ENCODE measurements around the gene NEURL1.

NEURL1 gene

DNA sequence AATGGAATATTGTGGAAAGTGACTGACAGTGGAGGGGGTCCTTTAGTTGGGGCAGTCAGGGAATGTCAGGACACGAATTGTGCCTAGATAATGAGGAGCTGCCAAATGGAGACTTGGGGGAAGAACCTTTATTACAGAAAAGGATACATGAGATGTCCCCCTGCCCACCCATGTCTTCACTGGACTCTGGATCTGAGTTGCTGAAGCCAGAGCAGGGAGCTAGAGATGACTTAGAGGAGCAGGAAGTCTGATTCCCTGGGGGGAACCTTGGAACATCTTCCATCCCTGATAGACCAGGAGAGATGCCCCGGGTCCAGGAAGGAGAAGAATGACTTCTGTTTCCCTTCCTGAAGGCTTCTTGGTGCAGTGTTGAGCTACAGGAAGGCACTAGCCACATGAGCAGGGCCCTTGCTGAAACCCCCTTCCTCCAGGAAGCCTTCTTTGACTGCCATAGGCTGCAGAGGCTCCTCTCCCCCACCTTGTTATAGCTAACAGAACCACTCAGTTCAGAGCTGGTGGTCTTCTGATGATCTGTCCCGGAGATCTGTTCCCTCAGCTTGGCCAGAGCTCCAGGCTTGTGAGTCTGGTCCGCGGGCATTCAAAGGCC lies 747 bp upstream of the NEURL1 start:
- Histone ChIP-seq H3K27ac (ENCODE audit: low read depth in 2 of 2, low read length in 2 of 2) (no peak overlapping the region), H3K27me3 (ENCODE audit: control insufficient read depth in 2 of 2, insufficient read depth in 2 of 2, low read length in 2 of 2) (peaks cover 23 to 25% of the 10 kb centered on the region in 2 donors)

DNA sequence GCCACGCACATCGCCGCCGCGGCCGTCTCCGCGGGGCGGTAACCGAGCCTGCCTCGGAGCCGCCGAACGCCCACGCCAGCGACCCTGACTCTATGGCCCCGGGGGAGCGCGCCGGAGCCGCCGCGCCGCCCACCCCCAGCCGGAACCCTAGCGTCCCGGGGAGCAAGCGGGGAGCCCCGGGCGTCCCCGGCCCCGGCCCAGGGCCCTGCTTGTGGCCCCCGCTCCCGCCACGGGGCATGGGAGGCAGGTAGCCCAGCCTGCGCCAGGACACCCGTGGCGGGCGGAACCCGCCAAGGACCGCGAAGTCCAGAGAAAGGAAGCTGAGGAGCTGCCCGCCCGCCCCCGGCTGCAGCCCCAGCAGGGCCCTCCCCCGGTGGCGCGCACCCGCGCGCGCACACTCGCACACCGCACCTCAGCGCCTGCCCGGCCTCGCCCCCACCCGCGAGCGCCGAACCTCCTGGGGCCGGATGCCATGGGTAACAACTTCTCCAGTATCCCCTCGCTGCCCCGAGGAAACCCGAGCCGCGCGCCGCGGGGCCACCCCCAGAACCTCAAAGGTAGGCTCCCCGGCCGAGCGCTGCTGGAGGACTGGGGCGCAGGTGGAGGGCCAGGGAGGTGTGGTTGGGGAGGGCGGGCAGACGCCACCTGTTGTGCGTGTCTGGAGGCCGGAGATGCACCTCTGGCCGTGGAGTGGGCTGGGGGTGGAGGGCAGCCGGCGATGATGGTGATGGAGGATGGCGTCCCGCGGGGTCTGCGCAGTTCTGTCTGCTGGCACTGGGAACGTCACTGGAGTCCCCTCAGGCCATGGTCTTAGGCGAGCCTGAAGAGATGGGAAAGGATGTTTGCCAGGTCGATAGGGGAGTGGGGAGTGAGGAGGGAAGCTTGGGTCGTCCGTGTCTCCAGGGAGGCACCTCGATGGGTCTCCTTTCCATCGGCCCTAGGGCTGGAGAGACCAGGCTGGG lies 692 bp downstream of the NEURL1 start:
- no peak overlapping the region for H3K27ac ChIP-seq (ENCODE audit: low read depth in 2 of 2, low read length in 2 of 2)
- no peaks in the 10 kb centered on the region for H3K9me3 ChIP-seq (ENCODE audit: control insufficient read depth in 2 of 2, low read length in 2 of 2)
- H3K4me1 ChIP-seq (ENCODE audit: control insufficient read depth in 2 of 2, insufficient read depth in 2 of 2, low read length in 2 of 2): peaks cover 5 to 7% of the 10 kb centered on the region in 2 donors
- peak overlapping the region; percentile 53 to 54 for H3K4me3 ChIP-seq (ENCODE audit: low read length in 2 of 2)
- H3K36me3 ChIP-seq (ENCODE audit: control insufficient read depth in 2 of 2, insufficient read depth in 2 of 2, low read length in 2 of 2): no peaks in the 10 kb centered on the region
- peaks cover 23 to 25% of the 10 kb centered on the region in 2 donors for H3K27me3 ChIP-seq (ENCODE audit: control insufficient read depth in 2 of 2, insufficient read depth in 2 of 2, low read length in 2 of 2)
- H3K9ac ChIP-seq (ENCODE audit: low read depth in 1 of 2, low read length in 2 of 2): peak overlapping the region in 1 of 2 donors; percentile 41

More for the DNA sequence above, 747 bp upstream of the NEURL1 start:
- Histone ChIP-seq H3K4me3 (ENCODE audit: low read length in 2 of 2) (no peak overlapping the region), H3K9ac (ENCODE audit: low read depth in 1 of 2, low read length in 2 of 2) (no peak overlapping the region), H3K36me3 (ENCODE audit: control insufficient read depth in 2 of 2, insufficient read depth in 2 of 2, low read length in 2 of 2) (no peaks in the 10 kb centered on the region), H3K4me1 (ENCODE audit: control insufficient read depth in 2 of 2, insufficient read depth in 2 of 2, low read length in 2 of 2) (peaks cover 5 to 7% of the 10 kb centered on the region in 2 donors), H3K9me3 (ENCODE audit: control insufficient read depth in 2 of 2, low read length in 2 of 2) (no peaks in the 10 kb centered on the region)

DNA sequence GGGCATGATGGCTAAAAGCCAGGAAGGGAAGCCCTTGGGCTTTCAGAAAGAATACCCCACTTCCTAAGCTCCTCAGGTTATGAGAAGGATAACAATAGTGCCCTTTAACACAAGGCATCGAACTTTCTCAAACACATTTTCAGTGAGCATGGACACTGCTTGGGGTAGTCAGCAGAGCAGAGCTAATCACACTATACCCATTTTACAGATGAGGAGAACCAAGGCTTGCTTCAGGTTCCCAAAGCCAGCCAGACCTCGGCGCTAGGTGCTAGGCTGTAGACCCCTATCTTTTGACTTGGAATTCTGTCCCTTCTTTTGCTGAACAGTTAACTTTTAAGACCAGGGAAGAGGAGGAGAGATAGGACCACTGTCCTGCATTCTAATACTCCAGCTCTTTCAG lies 1.8 kb downstream of the NEURL1 start:
- Histone ChIP-seq H3K4me3 (ENCODE audit: low read length in 2 of 2) (no peak overlapping the region), H3K27me3 (ENCODE audit: control insufficient read depth in 2 of 2, insufficient read depth in 2 of 2, low read length in 2 of 2) (peaks cover 23 to 25% of the 10 kb centered on the region in 2 donors), H3K4me1 (ENCODE audit: control insufficient read depth in 2 of 2, insufficient read depth in 2 of 2, low read length in 2 of 2) (peaks cover 5 to 7% of the 10 kb centered on the region in 2 donors), H3K9ac (ENCODE audit: low read depth in 1 of 2, low read length in 2 of 2) (no peak overlapping the region), H3K27ac (ENCODE audit: low read depth in 2 of 2, low read length in 2 of 2) (no peak overlapping the region), H3K36me3 (ENCODE audit: control insufficient read depth in 2 of 2, insufficient read depth in 2 of 2, low read length in 2 of 2) (no peaks in the 10 kb centered on the region), H3K9me3 (ENCODE audit: control insufficient read depth in 2 of 2, low read length in 2 of 2) (no peaks in the 10 kb centered on the region)

GRCh38 chr10:103497161-103497915 lies 3.8 kb downstream of the NEURL1 start:
- H3K4me3 ChIP-seq (ENCODE audit: low read length in 2 of 2): no peak overlapping the region
- no peaks in the 10 kb centered on the region for H3K36me3 ChIP-seq (ENCODE audit: control insufficient read depth in 2 of 2, insufficient read depth in 2 of 2, low read length in 2 of 2)
- H3K27ac ChIP-seq (ENCODE audit: low read depth in 2 of 2, low read length in 2 of 2): no peak overlapping the region
- H3K9me3 ChIP-seq (ENCODE audit: control insufficient read depth in 2 of 2, low read length in 2 of 2): no peaks in the 10 kb centered on the region
- no peak overlapping the region for H3K9ac ChIP-seq (ENCODE audit: low read depth in 1 of 2, low read length in 2 of 2)
- peaks cover 20% of the 10 kb centered on the region in 2 donors for H3K27me3 ChIP-seq (ENCODE audit: control insufficient read depth in 2 of 2, insufficient read depth in 2 of 2, low read length in 2 of 2)
- H3K4me1 ChIP-seq (ENCODE audit: control insufficient read depth in 2 of 2, insufficient read depth in 2 of 2, low read length in 2 of 2): peaks cover 5 to 7% of the 10 kb centered on the region in 2 donors

DNA sequence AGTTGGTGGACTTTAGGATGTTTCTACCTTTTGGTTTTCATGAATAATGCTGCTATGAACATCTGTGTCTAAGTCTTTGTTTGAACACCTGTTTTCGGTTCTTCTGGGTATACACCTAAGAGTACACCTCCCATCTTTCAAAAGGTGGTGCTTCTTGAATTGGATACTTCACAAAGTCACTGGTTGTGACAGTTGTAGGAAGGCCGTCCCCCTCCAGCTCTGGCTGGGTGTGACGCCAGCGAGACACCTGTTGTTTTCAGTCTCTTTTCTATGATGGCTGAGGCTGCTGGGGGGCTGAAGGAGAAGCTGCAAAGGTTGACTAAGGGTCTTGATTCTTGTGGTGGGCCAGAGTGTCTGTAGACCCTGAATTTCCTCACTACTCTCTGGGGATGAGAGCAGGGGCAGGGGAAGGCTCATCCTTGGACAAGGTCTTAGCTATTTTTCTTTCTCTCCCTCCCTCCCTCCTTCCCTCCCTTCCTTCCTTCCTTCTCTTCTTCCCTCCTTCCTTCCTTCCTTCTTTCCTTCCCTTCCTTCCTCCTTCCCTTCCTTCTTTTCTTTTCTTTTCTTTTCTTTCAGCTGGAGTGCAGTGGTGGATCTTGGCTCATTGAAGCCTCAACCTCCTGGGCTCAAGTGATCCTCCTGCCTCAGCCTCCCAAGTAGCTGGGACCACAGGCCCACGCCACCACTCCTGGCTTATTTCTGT lies 5.6 kb downstream of the NEURL1 start:
- H3K4me3 ChIP-seq (ENCODE audit: low read length in 2 of 2): no peak overlapping the region
- H3K9me3 ChIP-seq (ENCODE audit: control insufficient read depth in 2 of 2, low read length in 2 of 2): no peaks in the 10 kb centered on the region
- peaks cover 12% of the 10 kb centered on the region in 2 donors for H3K27me3 ChIP-seq (ENCODE audit: control insufficient read depth in 2 of 2, insufficient read depth in 2 of 2, low read length in 2 of 2)
- peaks cover 0 to 7% of the 10 kb centered on the region in 2 donors for H3K4me1 ChIP-seq (ENCODE audit: control insufficient read depth in 2 of 2, insufficient read depth in 2 of 2, low read length in 2 of 2)
- H3K27ac ChIP-seq (ENCODE audit: low read depth in 2 of 2, low read length in 2 of 2): peak overlapping the region in 1 of 2 donors; percentile 16
- no peak overlapping the region for H3K9ac ChIP-seq (ENCODE audit: low read depth in 1 of 2, low read length in 2 of 2)
- no peaks in the 10 kb centered on the region for H3K36me3 ChIP-seq (ENCODE audit: control insufficient read depth in 2 of 2, insufficient read depth in 2 of 2, low read length in 2 of 2)

- H3K4me1 ChIP-seq (ENCODE audit: control insufficient read depth in 2 of 2, insufficient read depth in 2 of 2, low read length in 2 of 2): no peaks in the 10 kb centered on the region
- no peak overlapping the region for H3K9ac ChIP-seq (ENCODE audit: low read depth in 1 of 2, low read length in 2 of 2)
- peaks cover 6 to 7% of the 10 kb centered on the region in 2 donors for H3K27me3 ChIP-seq (ENCODE audit: control insufficient read depth in 2 of 2, insufficient read depth in 2 of 2, low read length in 2 of 2)
- no peak overlapping the region for H3K27ac ChIP-seq (ENCODE audit: low read depth in 2 of 2, low read length in 2 of 2)
- H3K4me3 ChIP-seq (ENCODE audit: low read length in 2 of 2): no peak overlapping the region
- no peaks in the 10 kb centered on the region for H3K9me3 ChIP-seq (ENCODE audit: control insufficient read depth in 2 of 2, low read length in 2 of 2)
- H3K36me3 ChIP-seq (ENCODE audit: control insufficient read depth in 2 of 2, insufficient read depth in 2 of 2, low read length in 2 of 2): no peaks in the 10 kb centered on the region
Observed at GRCh38 chr10:103499881-103500280, 6.4 kb downstream of the NEURL1 start.

DNA sequence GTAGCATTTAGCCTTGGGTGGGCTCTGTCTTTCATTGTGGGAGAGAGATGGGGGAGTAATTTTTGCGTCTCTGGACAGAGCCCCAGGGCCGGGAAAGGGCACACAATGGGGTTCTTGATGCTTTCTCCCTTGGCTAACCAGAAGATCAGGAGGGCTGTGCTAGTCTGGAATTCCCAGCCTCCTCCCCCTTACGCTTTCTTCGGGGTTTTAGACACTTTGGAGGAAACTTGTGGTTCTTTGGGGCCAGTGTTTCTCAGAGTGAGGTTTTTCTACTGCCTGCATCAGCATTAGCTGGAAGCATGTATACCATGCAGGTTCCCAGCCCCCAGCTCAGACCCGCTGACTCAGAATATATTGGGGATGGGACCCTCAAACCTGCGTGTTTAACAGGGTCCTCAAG lies 7.0 kb downstream of the NEURL1 start:
- peaks cover under 1% of the 10 kb centered on the region in 2 donors for H3K27me3 ChIP-seq (ENCODE audit: control insufficient read depth in 2 of 2, insufficient read depth in 2 of 2, low read length in 2 of 2)
- no peak overlapping the region for H3K27ac ChIP-seq (ENCODE audit: low read depth in 2 of 2, low read length in 2 of 2)
- H3K4me3 ChIP-seq (ENCODE audit: low read length in 2 of 2): no peak overlapping the region
- H3K9ac ChIP-seq (ENCODE audit: low read depth in 1 of 2, low read length in 2 of 2): no peak overlapping the region
- H3K36me3 ChIP-seq (ENCODE audit: control insufficient read depth in 2 of 2, insufficient read depth in 2 of 2, low read length in 2 of 2): no peaks in the 10 kb centered on the region
- H3K9me3 ChIP-seq (ENCODE audit: control insufficient read depth in 2 of 2, low read length in 2 of 2): no peaks in the 10 kb centered on the region
- no peaks in the 10 kb centered on the region for H3K4me1 ChIP-seq (ENCODE audit: control insufficient read depth in 2 of 2, insufficient read depth in 2 of 2, low read length in 2 of 2)

- Histone ChIP-seq H3K9ac (ENCODE audit: low read depth in 1 of 2, low read length in 2 of 2) (no peak overlapping the region), H3K4me3 (ENCODE audit: low read length in 2 of 2) (no peak overlapping the region), H3K4me1 (ENCODE audit: control insufficient read depth in 2 of 2, insufficient read depth in 2 of 2, low read length in 2 of 2) (no peaks in the 10 kb centered on the region), H3K9me3 (ENCODE audit: control insufficient read depth in 2 of 2, low read length in 2 of 2) (no peaks in the 10 kb centered on the region), H3K27ac (ENCODE audit: low read depth in 2 of 2, low read length in 2 of 2) (no peak overlapping the region), H3K27me3 (ENCODE audit: control insufficient read depth in 2 of 2, insufficient read depth in 2 of 2, low read length in 2 of 2) (no peaks in the 10 kb centered on the region), H3K36me3 (ENCODE audit: control insufficient read depth in 2 of 2, insufficient read depth in 2 of 2, low read length in 2 of 2) (no peaks in the 10 kb centered on the region)
Observed at GRCh38 chr10:103501186-103501585, 7.7 kb downstream of the NEURL1 start.

DNA sequence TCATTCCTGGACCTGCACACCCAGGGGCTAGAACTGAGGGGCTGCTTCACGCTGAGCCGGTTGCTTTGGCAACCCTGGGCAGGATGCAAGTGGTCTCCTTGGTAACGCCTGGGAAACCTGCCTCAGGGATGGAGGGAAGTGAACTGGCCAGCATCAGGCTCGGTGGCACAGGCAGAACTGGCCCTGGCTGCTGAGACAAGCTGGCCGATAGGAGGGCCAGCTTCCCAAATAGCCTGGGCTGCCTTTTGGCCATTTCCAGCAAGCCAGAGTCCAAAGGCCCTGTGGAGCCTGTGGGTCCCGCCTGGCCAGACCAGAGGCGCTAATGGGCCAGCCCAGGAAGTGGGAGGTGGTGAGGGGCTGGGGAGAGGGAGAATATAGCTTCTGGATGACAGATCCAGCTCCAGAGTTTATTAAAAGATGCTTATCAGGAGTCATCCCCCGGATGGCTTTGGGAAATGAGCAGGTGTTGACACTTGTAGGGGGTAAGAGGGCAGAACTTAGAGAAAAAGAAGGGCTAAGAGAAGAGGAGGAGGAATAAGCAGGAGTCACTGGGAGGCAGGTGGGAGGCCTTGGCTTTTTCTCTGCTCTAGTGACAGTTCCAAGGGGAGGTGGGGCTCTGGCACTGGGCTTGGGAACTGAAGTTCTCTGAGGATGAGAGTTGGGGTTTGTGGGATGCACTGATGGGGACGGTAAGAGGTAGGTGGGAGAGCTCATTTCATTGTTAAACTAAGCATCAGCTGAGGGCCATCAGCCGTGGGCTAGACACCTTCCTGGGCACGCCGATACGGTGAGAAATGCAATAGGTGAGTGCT lies 9.6 kb downstream of the NEURL1 start:
- no peak overlapping the region for H3K9ac ChIP-seq (ENCODE audit: low read depth in 1 of 2, low read length in 2 of 2)
- H3K4me3 ChIP-seq (ENCODE audit: low read length in 2 of 2): no peak overlapping the region
- no peaks in the 10 kb centered on the region for H3K27me3 ChIP-seq (ENCODE audit: control insufficient read depth in 2 of 2, insufficient read depth in 2 of 2, low read length in 2 of 2)
- H3K9me3 ChIP-seq (ENCODE audit: control insufficient read depth in 2 of 2, low read length in 2 of 2): no peaks in the 10 kb centered on the region
- no peak overlapping the region for H3K27ac ChIP-seq (ENCODE audit: low read depth in 2 of 2, low read length in 2 of 2)
- peaks cover 0 to 4% of the 10 kb centered on the region in 2 donors for H3K4me1 ChIP-seq (ENCODE audit: control insufficient read depth in 2 of 2, insufficient read depth in 2 of 2, low read length in 2 of 2)
- no peaks in the 10 kb centered on the region for H3K36me3 ChIP-seq (ENCODE audit: control insufficient read depth in 2 of 2, insufficient read depth in 2 of 2, low read length in 2 of 2)

Data from mucosa of rectum (tissue), 2 donors.